H9 (cell line): Measurements from ENCODE around the gene IGF1R. TPM values are rescaled to one million over a fixed set of nuclear protein-coding genes. Genes with fewer than 3 reads are reported as not detected.

Experiments used
- DNase-seq: peaks from one replicate; pipeline ENCODE4 v3.0.0-alpha.2; 2017
- H2AFZ ChIP-seq: one replicate; pipeline ENCODE4 v1.6.1; 2013; ENCODE audit warnings: mild to moderate bottlenecking, low read length, control low read depth, moderate library complexity
- H2AK5ac ChIP-seq: 2 replicates; pipeline ENCODE4 v1.6.1; 2013; ENCODE audit warnings: low read length, control low read depth, mixed read lengths; ENCODE audit not compliant: insufficient read length
- H2BK120ac ChIP-seq: one replicate; pipeline ENCODE4 v1.6.1; 2013; ENCODE audit warnings: low read depth, mild to moderate bottlenecking, low read length, control low read depth, inconsistent platforms; ENCODE audit not compliant: poor library complexity, severe bottlenecking
- H2BK12ac ChIP-seq: 2 replicates; pipeline ENCODE4 v1.6.1; 2013; ENCODE audit warnings: low read length, control low read depth, mixed read lengths, low read depth; ENCODE audit not compliant: insufficient read length
- H2BK15ac ChIP-seq: 2 replicates; pipeline ENCODE4 v1.6.1; 2013; ENCODE audit warnings: low read depth, low read length, control low read depth
- H2BK20ac ChIP-seq: one replicate; pipeline ENCODE4 v1.6.1; 2013; ENCODE audit warnings: low read depth, mild to moderate bottlenecking, low read length, control low read depth, inconsistent platforms; ENCODE audit not compliant: poor library complexity, severe bottlenecking
- H2BK5ac ChIP-seq: 2 replicates; pipeline ENCODE4 v1.6.1; 2013; ENCODE audit warnings: low read length, control low read depth, mixed read lengths; ENCODE audit not compliant: insufficient read length
- H3K14ac ChIP-seq: 2 replicates; pipeline ENCODE4 v1.6.1; 2013; ENCODE audit warnings: low read length, control low read depth; ENCODE audit not compliant: insufficient read depth
- H3K18ac ChIP-seq: 2 replicates; pipeline ENCODE4 v1.6.1; 2013; ENCODE audit warnings: low read depth, mild to moderate bottlenecking, mixed read lengths, low read length, control low read depth; ENCODE audit not compliant: insufficient read length
- H3K23ac ChIP-seq: 2 replicates; pipeline ENCODE4 v1.6.1; 2013; ENCODE audit warnings: low read length, control low read depth, mixed read lengths, low read depth; ENCODE audit not compliant: insufficient read length
- H3K23me2 ChIP-seq: 2 replicates; pipeline ENCODE4 v1.6.1; 2013; ENCODE audit warnings: low read depth, mild to moderate bottlenecking, mixed read lengths, low read length, control low read depth; ENCODE audit not compliant: insufficient read length, poor library complexity, severe bottlenecking
- H3K27ac ChIP-seq: 2 replicates; pipeline ENCODE4 v1.5.1; 2013; ENCODE audit warnings: low read length, control low read depth, mixed read lengths, low read depth; ENCODE audit not compliant: insufficient read length
- H3K27me3 ChIP-seq: 2 replicates; pipeline ENCODE4 v1.6.1; 2013; ENCODE audit warnings: low read length, control low read depth, inconsistent platforms; ENCODE audit not compliant: insufficient read depth
- H3K4ac ChIP-seq: 2 replicates; pipeline ENCODE4 v1.6.1; 2013; ENCODE audit warnings: low read depth, mild to moderate bottlenecking, control low read depth, inconsistent platforms, low read length, moderate library complexity
- H3K4me1 ChIP-seq: 2 replicates; pipeline ENCODE4 v1.6.1; 2013; ENCODE audit warnings: low read length, control low read depth, inconsistent platforms; ENCODE audit not compliant: insufficient read depth
- H3K4me2 ChIP-seq: 2 replicates; pipeline ENCODE4 v1.6.1; 2013; ENCODE audit warnings: low read length, control low read depth, mixed read lengths; ENCODE audit not compliant: insufficient read length, insufficient read depth
- H3K56ac ChIP-seq: 2 replicates; pipeline ENCODE4 v1.6.1; 2013; ENCODE audit warnings: low read depth, mild to moderate bottlenecking, mixed read lengths, low read length, control low read depth; ENCODE audit not compliant: insufficient read length
- H3K79me1 ChIP-seq: 2 replicates; pipeline ENCODE4 v1.6.1; 2013; ENCODE audit warnings: low read depth, mild to moderate bottlenecking, moderate library complexity, low read length, control low read depth, inconsistent platforms; ENCODE audit not compliant: insufficient read depth, poor library complexity, severe bottlenecking
- H3K79me2 ChIP-seq: 2 replicates; pipeline ENCODE4 v1.6.1; 2013; ENCODE audit warnings: low read length, control low read depth, inconsistent platforms; ENCODE audit not compliant: insufficient read depth
- H3K9ac ChIP-seq: 2 replicates; pipeline ENCODE4 v1.6.1; 2013; ENCODE audit warnings: low read length, control low read depth, mixed read lengths; ENCODE audit not compliant: insufficient read length; ENCODE audit errors: extremely low read depth
- H3K9me3 ChIP-seq: one replicate; pipeline ENCODE4 v1.6.1; 2013; ENCODE audit warnings: low read depth, low read length, inconsistent platforms; ENCODE audit not compliant: control insufficient read depth
- H3T11ph ChIP-seq: one replicate; pipeline ENCODE4 v1.6.1; 2013; ENCODE audit warnings: mild to moderate bottlenecking, low read length, control low read depth, inconsistent platforms
- H4K20me1 ChIP-seq: one replicate; pipeline ENCODE4 v1.6.1; 2013; ENCODE audit not compliant: control insufficient read depth, insufficient read length, insufficient read depth
- H4K5ac ChIP-seq: 2 replicates; pipeline ENCODE4 v1.6.1; 2013; ENCODE audit warnings: low read depth, mild to moderate bottlenecking, mixed read lengths, low read length, control low read depth; ENCODE audit not compliant: insufficient read length
- H4K8ac ChIP-seq: replicated peaks from 2 replicates; pipeline ENCODE4 v1.6.1; 2013; ENCODE audit warnings: low read length, control low read depth, mixed read lengths, low read depth; ENCODE audit not compliant: insufficient read length
- H4K91ac ChIP-seq: 2 replicates; pipeline ENCODE4 v1.6.1; 2013; ENCODE audit warnings: low read depth, mild to moderate bottlenecking, moderate library complexity, mixed read lengths, low read length, control low read depth; ENCODE audit not compliant: insufficient read length
- H3K27ac Mint-ChIP-seq, 3 experiments: 2 replicates in 2 of 3; 3 replicates in 1 of 3; pipeline ENCODE4 v1.8.0; 2020 to 2021; ENCODE audit warnings: mixed read lengths in 3 of 3, mild to moderate bottlenecking in 1 of 3, moderate library complexity in 1 of 3
- H3K27me3 Mint-ChIP-seq: 2 replicates; pipeline ENCODE4 v1.8.0; 2021; ENCODE audit warnings: low read depth, mild to moderate bottlenecking, moderate library complexity, mixed read lengths
- H3K36me3 Mint-ChIP-seq, 3 experiments: 2 replicates in 2 of 3; 3 replicates in 1 of 3; pipeline ENCODE4 v1.8.0; 2020 to 2021; ENCODE audit warnings: low read depth in 3 of 3, mixed read lengths in 3 of 3; ENCODE audit not compliant: insufficient read depth in 1 of 3
- H3K4me1 Mint-ChIP-seq, 2 experiments: 2 replicates each; pipeline ENCODE4 v1.8.0; 2020; ENCODE audit warnings: mixed read lengths in 2 of 2
- H3K4me3 Mint-ChIP-seq, 2 experiments: 2 replicates in 1 of 2; 3 replicates in 1 of 2; pipeline ENCODE4 v1.8.0; 2020 to 2021; ENCODE audit warnings: mild to moderate bottlenecking in 2 of 2, mixed read lengths in 2 of 2, moderate library complexity in 1 of 2
- H3K9me3 Mint-ChIP-seq, 2 experiments: 2 replicates in 1 of 2; 3 replicates in 1 of 2; pipeline ENCODE4 v1.8.0; 2020; ENCODE audit warnings: mild to moderate bottlenecking in 2 of 2, mixed read lengths in 2 of 2, moderate library complexity in 1 of 2
- CTCF ChIP-seq: fragments of 200-600 bp; sonication (generic); conservative IDR thresholded peaks from 3 replicates; pipeline ENCODE4 v1.8.0; 2021; ENCODE audit warnings: antibody characterized with exemption, mild to moderate bottlenecking
- WGBS: extraction: QIAGEN DNeasy Blood & Tissue Kit; methylation state at CpG from one replicate; pipeline ENCODE4 v1.1.7; 2013; ENCODE audit warnings: missing lambda C conversion rate, low lambda C conversion rate, mixed read lengths; ENCODE audit not compliant: insufficient read length; ENCODE audit errors: extremely low coverage; 5-methylcytosine and 5-hydroxymethylcytosine counted together
- total RNA-seq: library from RNA; stranded (reverse); gene quantifications from 2 replicates; pipeline ENCODE4 v1.2.1, GENCODE V29; 2021

The IGF1R gene
- total RNA-seq, 1 experiment from 2014 or later = 70.0 TPM

- Histone ChIP-seq H2BK12ac (no peak overlapping the region), H4K5ac (no peak overlapping the region), H3T11ph (no peak overlapping the region), H3K9ac (no peak overlapping the region), H3K23me2 (no peaks in the 10 kb centered on the region), H2BK15ac (no peak overlapping the region), H2AK5ac (no peak overlapping the region), H2AFZ (no peak overlapping the region), H3K27ac (no peak overlapping the region), H3K79me2 (peaks cover 76% of the 10 kb centered on the region), H4K8ac (no peak overlapping the region), H4K91ac (no peak overlapping the region), H3K4me1 (peaks cover 28% of the 10 kb centered on the region), H2BK20ac (no peak overlapping the region), H4K20me1 (no peaks in the 10 kb centered on the region), H2BK120ac (no peak overlapping the region), H3K9me3 (no peaks in the 10 kb centered on the region), H3K23ac (no peak overlapping the region), H3K79me1 (peaks cover 9% of the 10 kb centered on the region), H3K4me2 (no peak overlapping the region), H3K18ac (no peak overlapping the region), H3K4ac (no peak overlapping the region), H2BK5ac (no peak overlapping the region), H3K27me3 (no peaks in the 10 kb centered on the region), H3K14ac (no peak overlapping the region), H3K56ac (no peak overlapping the region)
- no peak for TF ChIP-seq CTCF
- Mint-ChIP-seq H3K27ac (no peak overlapping the region), H3K27me3 (no peaks in the 10 kb centered on the region), H3K9me3 (no peaks in the 10 kb centered on the region), H3K4me1 (peaks cover 62 to 64% of the 10 kb centered on the region in 2 experiments), H3K4me3 (no peak overlapping the region), H3K36me3 (no peaks in the 10 kb centered on the region; a peak in 1 of 7 replicates)
- DNase-seq = no peak
- WGBS = no CpG with 5 or more reads among the region's 5 CpGs
Observed at GRCh38 chr15:98683831-98684230, 35.5 kb downstream of the IGF1R start.
